HepG2 (cell line): ENCODE results near the gene TYMP. TPM values are rescaled to one million over a fixed set of nuclear protein-coding genes. Genes with fewer than 3 reads are reported as not detected.

Experiments
- ZNF18 ChIP-seq: sonication (generic); formaldehyde crosslinking; IDR thresholded peaks from 2 replicates; pipeline ENCODE4 v1.8.0; 2022; ENCODE audit warnings: mild to moderate bottlenecking, missing genetic modification reagents; ENCODE audit not compliant: insufficient replicate concordance
- ZNF407 ChIP-seq: sonication (generic); formaldehyde crosslinking; IDR thresholded peaks from one replicate; pipeline ENCODE4 v1.5.1; 2020; ENCODE audit warnings: mild to moderate bottlenecking, missing genetic modification reagents; ENCODE audit errors: not compliant biosample characterization
- polyA plus RNA-seq, 8 experiments: library from polyadenylated mRNA; depleted of rRNA in 3 of 8; stranded (reverse) in 7 of 8; unstranded in 1 of 8; fragments of >200 nt; fragmentation: Illumina TruSeq in 4 of 8; extraction: Trizol in 4 of 8; gene quantifications; 2 replicates each; pipeline versions ENCODE4 v1.2.1 to v1.2.3, GENCODE V29; 2011 to 2016; ENCODE audit warnings: low read depth in 4 of 8, missing spikeins in 1 of 8, mixed read lengths in 1 of 8; ENCODE audit not compliant: insufficient read depth in 1 of 8
- total RNA-seq, 5 experiments: library from RNA; depleted of rRNA; stranded (reverse); fragments of >200 nt; fragmentation: Illumina TruSeq; extraction: Trizol; gene quantifications; 2 replicates each; pipeline ENCODE4 v1.2.3, GENCODE V29; 2016; ENCODE audit warnings: low read depth in 1 of 5

The TYMP gene
- total and polyA plus RNA-seq, 2 of the 13 experiments (the other 11 are each of a cell fraction or from before 2014, with no cell fraction given): 3.9 to 4.3 TPM

DNA sequence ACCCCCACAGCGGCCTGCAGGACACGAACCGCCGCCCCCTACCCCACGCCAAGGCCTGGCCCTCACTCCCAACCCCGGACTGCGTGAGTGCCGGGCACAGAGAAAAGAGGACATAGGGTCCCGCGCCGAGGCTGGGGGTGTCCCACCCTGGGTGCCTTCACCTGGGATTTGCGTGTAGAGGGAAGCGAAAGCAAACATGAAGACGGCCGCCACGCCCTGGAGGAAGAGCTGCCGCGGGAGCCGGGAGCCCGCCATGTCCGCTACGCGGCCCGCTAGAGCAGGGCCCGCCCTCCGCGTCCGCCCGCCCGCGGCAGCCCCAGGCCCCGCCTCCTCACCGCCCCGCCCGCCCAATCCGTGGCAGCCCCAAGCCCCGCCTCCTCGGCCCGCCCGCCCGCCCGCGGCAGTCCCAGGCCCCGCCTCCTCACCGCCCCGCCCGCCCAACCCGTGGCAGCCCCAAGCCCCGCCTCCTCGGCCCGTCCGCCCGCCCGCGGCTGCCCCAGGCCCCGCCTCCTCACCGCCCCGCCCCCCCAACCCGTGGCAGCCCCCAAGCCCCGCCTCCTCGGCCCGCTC, 22.3 kb downstream of the TYMP start, which contains the start of gene LMF2 (continued):
- TF ChIP-seq ZNF407 (CRISPR knock-in tag) (no peak), ZNF18 (CRISPR knock-in tag) (no peak)
